Vagina (tissue), 2 donors: Measurements from ENCODE around the gene UBE2F. TPM values are rescaled to one million over a fixed set of nuclear protein-coding genes. Genes with fewer than 3 reads are reported as not detected.
A peak's percentile ranks its signal among the peaks of the same experiment; 100 is the strongest.

Source experiments
- DNase-seq, 2 donors: peaks; one replicate each; pipeline ENCODE4 v3.0.0-alpha.2; 2017; ENCODE audit errors: extremely low spot score in 2 of 2
- H3K27ac ChIP-seq: fragments of 200-600 bp; sonication (generic); one replicate; pipeline ENCODE4 v1.5.1; 2019
- H3K27me3 ChIP-seq: fragments of 200-600 bp; sonication (generic); one replicate; pipeline ENCODE4 v1.5.1; 2019
- H3K36me3 ChIP-seq, 2 donors: fragments of 200-600 bp; sonication (generic); one replicate each; pipeline ENCODE4 v1.5.1; 2017 to 2019
- H3K4me1 ChIP-seq: fragments of 200-600 bp; sonication (generic); one replicate; pipeline ENCODE4 v1.5.1; 2019
- H3K4me3 ChIP-seq, 2 donors: fragments of 200-600 bp; sonication (generic); 1 replicate in 1 of 2; 2 replicates in 1 of 2; pipeline ENCODE4 v1.5.1; 2016 to 2019
- H3K9me3 ChIP-seq: fragments of 200-600 bp; sonication (generic); one replicate; pipeline ENCODE4 v1.5.1; 2019
- POLR2A ChIP-seq, 2 donors: fragments of 450-650 bp; IDR thresholded peaks; one replicate each; pipeline ENCODE4 v1.6.1; 2017; ENCODE audit warnings: antibody characterized with exemption in 2 of 2, mild to moderate bottlenecking in 2 of 2, moderate library complexity in 2 of 2
- POLR2AphosphoS5 ChIP-seq, 2 donors: sonication (generic); formaldehyde crosslinking; IDR thresholded peaks; one replicate each; pipeline ENCODE4 v1.9.0; 2017; ENCODE audit warnings: antibody characterized with exemption in 2 of 2, mild to moderate bottlenecking in 2 of 2, low read depth in 1 of 2; ENCODE audit not compliant: insufficient read depth in 1 of 2
- intact Hi-C: fragments of 100-400 bp; cut with DNase I; formaldehyde crosslinking; loops from one replicate; pipeline ENCODE4 v1.15.1; 2023
- total RNA-seq: library from RNA; depleted of rRNA; stranded (reverse); fragments of >200 nt; gene quantifications from one replicate; pipeline ENCODE4 v1.2.3, GENCODE V29; 2016
- TF ChIP-seq, protein P1 (sequence below), 3 experiments: fragments of 450-650 bp in 2 of 3; fragments of 200-600 bp in 1 of 3; sonication (generic) in 1 of 3; IDR thresholded peaks; one replicate each; pipeline ENCODE4 v1.5.1; 2017 to 2019; ENCODE audit warnings: antibody characterized with exemption in 3 of 3, mild to moderate bottlenecking in 2 of 3, moderate library complexity in 2 of 3

Gene UBE2F
- total RNA-seq, 1 donor from 2014 or later = 57.0 TPM

DNA sequence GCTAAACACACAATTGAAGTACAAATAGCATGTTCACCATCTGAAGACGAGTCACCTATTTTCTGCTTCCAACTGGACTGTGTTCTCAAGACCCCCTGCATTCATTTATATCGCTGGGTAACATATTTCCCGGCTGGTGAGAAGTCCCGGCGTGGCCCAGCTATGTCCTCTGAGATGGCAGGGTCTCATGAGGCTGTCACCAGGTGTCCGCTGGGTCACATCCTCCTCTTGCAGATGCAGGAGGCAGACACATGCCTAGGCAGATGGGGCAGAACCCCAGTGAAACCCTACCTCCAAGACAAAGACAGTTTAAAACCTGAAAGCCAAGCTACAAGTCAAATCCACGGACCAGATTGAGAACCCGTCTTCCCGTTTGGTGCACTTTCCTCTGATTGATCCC is 36.8 kb upstream of the UBE2F start:
- no peak for TF ChIP-seq POLR2A (IDR thresholded peaks at IDR 0.05)
- Histone ChIP-seq H3K4me1 (peaks cover 12% of the 10 kb centered on the region), H3K27me3 (no peaks in the 10 kb centered on the region), H3K9me3 (no peaks in the 10 kb centered on the region), H3K27ac (no peak overlapping the region), H3K36me3 (no peaks in the 10 kb centered on the region), H3K4me3 (no peak overlapping the region)
- DNase-seq = peak in 1 of 2 donors; percentile 60
- intact Hi-C loops = no loop called here

DNA sequence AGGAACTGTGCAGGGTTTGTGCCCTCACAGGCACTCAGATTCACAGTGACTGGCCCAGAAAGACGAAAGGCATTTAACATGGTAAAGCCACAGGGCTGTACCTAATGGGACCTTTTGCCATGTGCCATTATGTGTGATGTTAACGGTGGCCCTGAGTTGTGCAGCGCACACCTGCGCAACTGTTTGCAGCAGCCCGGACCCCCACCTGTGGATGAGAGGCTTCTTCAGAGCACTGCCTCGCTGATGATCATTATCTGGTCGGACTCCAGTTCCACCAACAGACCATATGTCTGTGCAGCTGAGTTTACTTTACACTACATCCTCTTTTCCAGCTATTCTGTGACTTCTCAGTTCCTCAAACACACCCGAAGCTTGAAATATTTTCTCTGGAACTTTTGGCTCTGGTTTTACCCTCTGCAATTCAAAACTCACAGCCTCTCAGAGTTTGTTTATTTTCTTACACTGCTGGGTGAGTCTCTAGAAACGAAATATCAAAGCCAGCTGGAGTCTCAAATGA is 35.6 kb upstream of the UBE2F start:
- H3K4me1 ChIP-seq = peaks cover 12% of the 10 kb centered on the region
- H3K36me3 ChIP-seq = no peaks in the 10 kb centered on the region
- TF ChIP-seq, protein P1, sequence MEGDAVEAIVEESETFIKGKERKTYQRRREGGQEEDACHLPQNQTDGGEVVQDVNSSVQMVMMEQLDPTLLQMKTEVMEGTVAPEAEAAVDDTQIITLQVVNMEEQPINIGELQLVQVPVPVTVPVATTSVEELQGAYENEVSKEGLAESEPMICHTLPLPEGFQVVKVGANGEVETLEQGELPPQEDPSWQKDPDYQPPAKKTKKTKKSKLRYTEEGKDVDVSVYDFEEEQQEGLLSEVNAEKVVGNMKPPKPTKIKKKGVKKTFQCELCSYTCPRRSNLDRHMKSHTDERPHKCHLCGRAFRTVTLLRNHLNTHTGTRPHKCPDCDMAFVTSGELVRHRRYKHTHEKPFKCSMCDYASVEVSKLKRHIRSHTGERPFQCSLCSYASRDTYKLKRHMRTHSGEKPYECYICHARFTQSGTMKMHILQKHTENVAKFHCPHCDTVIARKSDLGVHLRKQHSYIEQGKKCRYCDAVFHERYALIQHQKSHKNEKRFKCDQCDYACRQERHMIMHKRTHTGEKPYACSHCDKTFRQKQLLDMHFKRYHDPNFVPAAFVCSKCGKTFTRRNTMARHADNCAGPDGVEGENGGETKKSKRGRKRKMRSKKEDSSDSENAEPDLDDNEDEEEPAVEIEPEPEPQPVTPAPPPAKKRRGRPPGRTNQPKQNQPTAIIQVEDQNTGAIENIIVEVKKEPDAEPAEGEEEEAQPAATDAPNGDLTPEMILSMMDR (IDR thresholded peaks at IDR 0.05) = no peak
- TF ChIP-seq POLR2AphosphoS5 (IDR thresholded peaks at IDR 0.05; ENCODE audit: insufficient read depth in 1 of 2, low read depth in 1 of 2) (no peak), POLR2A (IDR thresholded peaks at IDR 0.05) (no peak)
- no peaks in the 10 kb centered on the region for H3K27me3 ChIP-seq
- intact Hi-C loops = no loop called here
- no peaks in the 10 kb centered on the region for H3K9me3 ChIP-seq
- DNase-seq = peak in 1 of 2 donors; percentile 83
- no peak overlapping the region for H3K4me3 ChIP-seq
- no peak overlapping the region for H3K27ac ChIP-seq

DNA sequence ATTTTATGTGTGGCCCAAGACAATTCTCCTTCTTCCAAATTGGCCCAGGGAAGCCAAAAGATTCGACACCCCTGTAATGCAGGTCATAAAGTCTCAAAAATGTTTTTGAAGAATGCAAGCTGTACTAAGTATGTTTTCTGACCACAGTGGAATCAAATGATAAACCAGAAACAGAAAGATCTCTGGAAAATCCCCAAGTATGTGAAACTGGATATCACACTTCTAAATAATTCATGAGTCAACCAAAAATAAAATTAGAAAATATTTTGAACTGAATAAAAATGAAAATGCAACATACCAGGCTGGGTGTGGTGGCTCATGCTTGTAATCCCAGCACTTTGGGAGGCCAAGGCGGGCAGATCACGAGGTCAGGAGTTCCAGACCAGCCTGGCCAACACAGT is 34.1 kb upstream of the UBE2F start:
- TF ChIP-seq, protein P1 (IDR thresholded peaks at IDR 0.05) = no peak
- TF ChIP-seq POLR2AphosphoS5 (IDR thresholded peaks at IDR 0.05; ENCODE audit: insufficient read depth in 1 of 2, low read depth in 1 of 2) (no peak), POLR2A (IDR thresholded peaks at IDR 0.05) (no peak)
- no peaks in the 10 kb centered on the region for H3K36me3 ChIP-seq
- H3K27ac ChIP-seq = no peak overlapping the region

DNA sequence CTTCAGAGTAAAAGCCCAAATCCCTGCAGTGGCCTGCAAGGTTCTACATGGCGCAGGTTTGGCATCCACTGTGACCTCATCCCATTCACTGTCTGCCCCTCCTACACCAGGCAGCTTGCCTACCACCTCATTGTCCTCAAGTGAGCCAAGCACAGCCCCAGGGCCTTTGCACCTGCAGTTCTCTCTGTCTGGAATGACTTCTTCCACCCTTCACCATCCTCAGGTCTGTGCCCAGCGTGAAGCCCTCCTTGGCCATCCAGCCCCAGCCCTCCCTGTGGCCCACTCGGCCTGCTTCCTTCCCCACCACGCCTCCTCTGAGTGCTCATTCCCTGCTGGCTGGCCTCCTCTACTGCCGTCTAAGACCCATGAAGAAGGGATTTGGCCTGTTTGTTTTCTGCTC is 32.6 kb upstream of the UBE2F start:
- Histone ChIP-seq H3K27me3 (no peaks in the 10 kb centered on the region), H3K4me3 (no peak overlapping the region), H3K36me3 (no peaks in the 10 kb centered on the region), H3K4me1 (peaks cover 12% of the 10 kb centered on the region), H3K9me3 (no peaks in the 10 kb centered on the region), H3K27ac (no peak overlapping the region)
- TF ChIP-seq POLR2A (IDR thresholded peaks at IDR 0.05) (no peak), POLR2AphosphoS5 (IDR thresholded peaks at IDR 0.05; ENCODE audit: insufficient read depth in 1 of 2, low read depth in 1 of 2) (no peak)
- TF ChIP-seq, protein P1 (IDR thresholded peaks at IDR 0.05) = no peak
- no peak for DNase-seq
- intact Hi-C loops = no loop called here

More for the DNA sequence above, 34.1 kb upstream of the UBE2F start:
- DNase-seq = no peak
- Histone ChIP-seq H3K4me1 (peaks cover 12% of the 10 kb centered on the region), H3K27me3 (no peaks in the 10 kb centered on the region), H3K9me3 (no peaks in the 10 kb centered on the region), H3K4me3 (no peak overlapping the region)
- intact Hi-C loops = no loop called here

DNA sequence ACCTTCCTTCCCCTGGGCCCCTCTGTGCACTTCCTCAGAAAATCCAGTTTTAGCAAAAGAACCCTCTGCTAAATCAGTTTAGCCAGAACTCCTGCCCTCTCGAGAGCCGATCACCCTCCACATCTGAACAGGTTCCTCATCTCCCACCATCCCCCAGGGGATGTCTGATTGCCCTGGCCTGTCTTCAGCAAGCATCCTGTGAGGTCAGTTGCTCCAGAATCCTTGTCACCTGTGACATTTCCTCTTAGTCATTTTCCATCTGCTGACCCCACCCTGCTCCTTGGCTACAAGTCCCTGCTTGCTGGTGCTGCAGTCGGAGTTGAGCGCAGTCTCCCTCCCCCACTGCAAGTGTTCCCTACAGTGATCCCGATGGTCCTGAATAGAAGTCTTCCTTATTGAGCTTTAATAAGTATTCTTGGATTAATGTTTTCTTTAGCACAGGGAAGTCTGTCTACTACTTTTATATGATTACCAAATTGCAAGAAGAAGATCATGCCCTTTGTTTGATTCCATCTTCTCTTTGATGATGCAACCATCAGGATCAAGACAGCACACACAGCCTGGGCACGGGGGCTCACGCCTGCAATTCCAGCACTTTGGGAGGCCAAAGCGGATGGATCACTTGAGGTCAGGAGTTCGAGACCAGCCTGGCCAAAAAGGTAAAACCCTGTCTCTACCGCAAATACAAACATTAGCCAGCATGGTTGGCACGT is 30.9 kb upstream of the UBE2F start:
- H3K27ac ChIP-seq = no peak overlapping the region
- H3K4me3 ChIP-seq = no peak overlapping the region
- H3K4me1 ChIP-seq = peaks cover 11% of the 10 kb centered on the region
- no peaks in the 10 kb centered on the region for H3K36me3 ChIP-seq
- DNase-seq = no peak
- TF ChIP-seq POLR2AphosphoS5 (IDR thresholded peaks at IDR 0.05; ENCODE audit: insufficient read depth in 1 of 2, low read depth in 1 of 2) (no peak), POLR2A (IDR thresholded peaks at IDR 0.05) (no peak)
- H3K9me3 ChIP-seq = no peaks in the 10 kb centered on the region
- intact Hi-C loops = no loop called here
- no peaks in the 10 kb centered on the region for H3K27me3 ChIP-seq

DNA sequence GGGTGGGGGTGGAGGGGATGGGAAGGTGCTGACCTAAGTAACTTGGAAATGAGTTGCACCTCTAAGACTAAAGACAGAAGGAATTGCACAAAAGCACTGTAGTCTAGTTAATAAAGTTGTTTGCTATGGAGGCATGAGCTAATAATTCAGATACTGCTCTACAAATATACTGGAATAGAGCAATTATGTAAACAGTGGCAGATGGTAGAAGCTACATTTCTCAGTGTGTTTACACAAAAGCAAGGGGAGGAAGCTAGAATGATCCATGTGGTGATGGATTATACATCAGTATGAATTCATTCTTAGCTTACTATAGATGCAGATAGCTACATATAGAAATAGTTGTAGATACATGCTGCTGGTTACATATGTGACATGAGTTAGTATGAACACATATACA is 27.6 kb upstream of the UBE2F start:
- no peak overlapping the region for H3K27ac ChIP-seq
- no peak for DNase-seq
- intact Hi-C loops = no loop called here
- no peak overlapping the region for H3K4me3 ChIP-seq
- no peak for TF ChIP-seq POLR2A (IDR thresholded peaks at IDR 0.05)
- TF ChIP-seq, protein P1 (IDR thresholded peaks at IDR 0.05) = no peak
- no peak for TF ChIP-seq POLR2AphosphoS5 (IDR thresholded peaks at IDR 0.05; ENCODE audit: insufficient read depth in 1 of 2, low read depth in 1 of 2)
- no peaks in the 10 kb centered on the region for H3K27me3 ChIP-seq
- no peaks in the 10 kb centered on the region for H3K4me1 ChIP-seq
- no peaks in the 10 kb centered on the region for H3K36me3 ChIP-seq
- no peaks in the 10 kb centered on the region for H3K9me3 ChIP-seq
